IMR-90 (cell line): ENCODE results near the gene TMEM200A.

ENCODE experiments used
- BHLHE40 ChIP-seq: fragments of 150-350 bp; IDR thresholded peaks from 2 replicates; pipeline ENCODE4 v1.6.1; 2016; ENCODE audit warnings: mild to moderate bottlenecking, low read depth, low read length
- FOS ChIP-seq: fragments of 150-350 bp; IDR thresholded peaks from 2 replicates; pipeline ENCODE4 v1.6.1; 2016; ENCODE audit warnings: low read depth, low read length
- MAFK ChIP-seq: IDR thresholded peaks from 2 replicates; pipeline ENCODE4 v1.6.1; 2012; ENCODE audit warnings: low read depth, low read length, improper control_type of control experiment
- MAZ ChIP-seq: IDR thresholded peaks from 2 replicates; pipeline ENCODE4 v1.6.1; 2012; ENCODE audit warnings: low read depth, mild to moderate bottlenecking, low read length, improper control_type of control experiment, moderate library complexity, borderline replicate concordance
- NFE2L2 ChIP-seq: fragments of 150-350 bp; IDR thresholded peaks from 2 replicates; pipeline ENCODE4 v1.6.1; 2016; ENCODE audit warnings: low read depth, mild to moderate bottlenecking, low read length
- POLR2A ChIP-seq: IDR thresholded peaks from 2 replicates; pipeline ENCODE4 v1.6.1; 2012; ENCODE audit warnings: mild to moderate bottlenecking, low read depth, low read length
- RAD21 ChIP-seq: IDR thresholded peaks from 2 replicates; pipeline ENCODE4 v1.6.1; 2012; ENCODE audit warnings: low read length, improper control_type of control experiment
- RCOR1 ChIP-seq: IDR thresholded peaks from 2 replicates; pipeline ENCODE4 v1.6.1; 2012; ENCODE audit warnings: mild to moderate bottlenecking, low read length, improper control_type of control experiment; ENCODE audit not compliant: insufficient replicate concordance
- SMC3 ChIP-seq: fragments of 150-350 bp; IDR thresholded peaks from 2 replicates; pipeline ENCODE4 v1.6.1; 2016; ENCODE audit warnings: low read depth, mild to moderate bottlenecking, antibody characterized with exemption, low read length, moderate library complexity
- TF ChIP-seq, protein P1 (sequence below): conservative IDR thresholded peaks from 2 replicates; pipeline ENCODE4 v1.5.1; 2012; ENCODE audit warnings: mild to moderate bottlenecking, low read depth, low read length, improper control_type of control experiment
- TF ChIP-seq, protein P2 (sequence below): fragments of 150-350 bp; IDR thresholded peaks from 2 replicates; pipeline ENCODE4 v1.6.1; 2017; ENCODE audit warnings: mild to moderate bottlenecking, antibody characterized with exemption, low read length, low read depth
- TF ChIP-seq, protein P3 (sequence below): fragments of 150-350 bp; IDR thresholded peaks from 2 replicates; pipeline ENCODE4 v1.6.1; 2016; ENCODE audit warnings: low read depth, mild to moderate bottlenecking, low read length, moderate library complexity, borderline replicate concordance

DNA sequence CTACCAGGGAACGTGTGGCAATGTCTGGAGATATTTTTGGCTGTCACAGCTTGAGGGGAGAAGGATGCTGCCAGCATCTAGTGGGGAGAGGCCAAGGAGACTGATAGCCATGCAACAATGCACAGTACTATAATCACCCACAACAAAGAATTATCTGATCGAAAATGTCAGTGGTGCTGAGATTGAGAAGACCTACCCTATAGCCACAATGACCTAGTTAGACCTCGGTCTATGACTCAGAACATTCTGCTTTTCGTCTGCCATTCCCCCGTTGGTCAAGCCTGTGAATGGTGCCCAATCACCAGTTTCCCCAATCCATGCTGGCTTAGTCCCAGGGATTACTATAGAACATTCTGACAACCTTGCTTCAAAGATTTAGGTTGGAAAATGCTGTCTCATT, 93.5 kb downstream of the TMEM200A start:
- TF ChIP-seq, protein P1, sequence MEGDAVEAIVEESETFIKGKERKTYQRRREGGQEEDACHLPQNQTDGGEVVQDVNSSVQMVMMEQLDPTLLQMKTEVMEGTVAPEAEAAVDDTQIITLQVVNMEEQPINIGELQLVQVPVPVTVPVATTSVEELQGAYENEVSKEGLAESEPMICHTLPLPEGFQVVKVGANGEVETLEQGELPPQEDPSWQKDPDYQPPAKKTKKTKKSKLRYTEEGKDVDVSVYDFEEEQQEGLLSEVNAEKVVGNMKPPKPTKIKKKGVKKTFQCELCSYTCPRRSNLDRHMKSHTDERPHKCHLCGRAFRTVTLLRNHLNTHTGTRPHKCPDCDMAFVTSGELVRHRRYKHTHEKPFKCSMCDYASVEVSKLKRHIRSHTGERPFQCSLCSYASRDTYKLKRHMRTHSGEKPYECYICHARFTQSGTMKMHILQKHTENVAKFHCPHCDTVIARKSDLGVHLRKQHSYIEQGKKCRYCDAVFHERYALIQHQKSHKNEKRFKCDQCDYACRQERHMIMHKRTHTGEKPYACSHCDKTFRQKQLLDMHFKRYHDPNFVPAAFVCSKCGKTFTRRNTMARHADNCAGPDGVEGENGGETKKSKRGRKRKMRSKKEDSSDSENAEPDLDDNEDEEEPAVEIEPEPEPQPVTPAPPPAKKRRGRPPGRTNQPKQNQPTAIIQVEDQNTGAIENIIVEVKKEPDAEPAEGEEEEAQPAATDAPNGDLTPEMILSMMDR, result no peak
- TF ChIP-seq POLR2A, result no peak
- no peak for TF ChIP-seq MAZ
- TF ChIP-seq BHLHE40, result no peak
- TF ChIP-seq, protein P2, sequence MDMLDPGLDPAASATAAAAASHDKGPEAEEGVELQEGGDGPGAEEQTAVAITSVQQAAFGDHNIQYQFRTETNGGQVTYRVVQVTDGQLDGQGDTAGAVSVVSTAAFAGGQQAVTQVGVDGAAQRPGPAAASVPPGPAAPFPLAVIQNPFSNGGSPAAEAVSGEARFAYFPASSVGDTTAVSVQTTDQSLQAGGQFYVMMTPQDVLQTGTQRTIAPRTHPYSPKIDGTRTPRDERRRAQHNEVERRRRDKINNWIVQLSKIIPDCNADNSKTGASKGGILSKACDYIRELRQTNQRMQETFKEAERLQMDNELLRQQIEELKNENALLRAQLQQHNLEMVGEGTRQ, result no peak
- no peak for TF ChIP-seq SMC3
- TF ChIP-seq MAFK, result no peak
- TF ChIP-seq NFE2L2, result no peak
- TF ChIP-seq RAD21, result no peak
- TF ChIP-seq, protein P3, sequence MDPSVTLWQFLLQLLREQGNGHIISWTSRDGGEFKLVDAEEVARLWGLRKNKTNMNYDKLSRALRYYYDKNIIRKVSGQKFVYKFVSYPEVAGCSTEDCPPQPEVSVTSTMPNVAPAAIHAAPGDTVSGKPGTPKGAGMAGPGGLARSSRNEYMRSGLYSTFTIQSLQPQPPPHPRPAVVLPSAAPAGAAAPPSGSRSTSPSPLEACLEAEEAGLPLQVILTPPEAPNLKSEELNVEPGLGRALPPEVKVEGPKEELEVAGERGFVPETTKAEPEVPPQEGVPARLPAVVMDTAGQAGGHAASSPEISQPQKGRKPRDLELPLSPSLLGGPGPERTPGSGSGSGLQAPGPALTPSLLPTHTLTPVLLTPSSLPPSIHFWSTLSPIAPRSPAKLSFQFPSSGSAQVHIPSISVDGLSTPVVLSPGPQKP, result no peak
- no peak for TF ChIP-seq RCOR1
- TF ChIP-seq FOS, result no peak
